Measurements from ENCODE around the gene IFNAR1.

IFNAR1 gene

DNA sequence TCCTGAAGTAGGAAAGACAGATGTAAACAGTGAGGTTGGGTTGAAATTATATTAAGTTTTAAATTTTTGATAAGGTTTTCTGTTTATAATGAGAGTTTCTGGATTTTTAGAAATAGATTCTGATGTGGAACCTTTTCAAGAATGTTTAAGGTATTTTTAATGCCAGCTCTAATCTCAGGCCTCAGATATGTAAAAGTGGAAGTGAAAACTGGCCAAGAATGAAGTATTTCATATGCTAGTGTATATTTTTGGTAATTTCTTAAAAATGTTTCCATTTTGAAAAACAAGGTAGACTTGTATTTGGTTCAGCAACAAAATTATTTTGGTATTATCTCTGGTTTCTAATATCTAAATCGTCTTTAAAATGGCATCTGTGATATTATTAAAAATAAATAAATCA lies 14.4 kb downstream of the IFNAR1 start:
- Histone ChIP-seq H3K4me1 (ENCODE audit: control insufficient read depth, insufficient read depth, low read length, poor library complexity, severe bottlenecking) (no peaks in the 10 kb centered on the region), H3K27ac (ENCODE audit: insufficient read depth, low read length, poor library complexity, severe bottlenecking) (no peak overlapping the region), H3K36me3 (ENCODE audit: control insufficient read depth, insufficient read depth, low read length) (peaks cover 31% of the 10 kb centered on the region), H3K27me3 (replicated peaks; ENCODE audit: control insufficient read depth, insufficient read depth, low read length, poor library complexity, severe bottlenecking) (no peaks in the 10 kb centered on the region), H3K4me3 (ENCODE audit: insufficient read depth, low read depth, low read length, poor library complexity, severe bottlenecking) (no peak overlapping the region), H3K9me3 (ENCODE audit: control insufficient read depth, low read length) (no peaks in the 10 kb centered on the region)
- DNase-seq: no peak

GRCh38 chr21:33339918-33340317 lies 15.1 kb downstream of the IFNAR1 start:
- Histone ChIP-seq H3K4me3 (ENCODE audit: insufficient read depth, low read depth, low read length, poor library complexity, severe bottlenecking) (no peak overlapping the region), H3K9me3 (ENCODE audit: control insufficient read depth, low read length) (no peaks in the 10 kb centered on the region), H3K27ac (ENCODE audit: insufficient read depth, low read length, poor library complexity, severe bottlenecking) (no peak overlapping the region), H3K4me1 (ENCODE audit: control insufficient read depth, insufficient read depth, low read length, poor library complexity, severe bottlenecking) (no peaks in the 10 kb centered on the region), H3K36me3 (ENCODE audit: control insufficient read depth, insufficient read depth, low read length) (peaks cover 32% of the 10 kb centered on the region), H3K27me3 (replicated peaks; ENCODE audit: control insufficient read depth, insufficient read depth, low read length, poor library complexity, severe bottlenecking) (no peaks in the 10 kb centered on the region)
- DNase-seq: no peak

- no peak for DNase-seq
- H3K4me3 ChIP-seq (ENCODE audit: insufficient read depth, low read depth, low read length, poor library complexity, severe bottlenecking): no peak overlapping the region
- H3K4me1 ChIP-seq (ENCODE audit: control insufficient read depth, insufficient read depth, low read length, poor library complexity, severe bottlenecking): no peaks in the 10 kb centered on the region
- H3K36me3 ChIP-seq (ENCODE audit: control insufficient read depth, insufficient read depth, low read length): peaks cover 42% of the 10 kb centered on the region
- H3K27me3 ChIP-seq (replicated peaks; ENCODE audit: control insufficient read depth, insufficient read depth, low read length, poor library complexity, severe bottlenecking): no peaks in the 10 kb centered on the region
- no peak overlapping the region for H3K27ac ChIP-seq (ENCODE audit: insufficient read depth, low read length, poor library complexity, severe bottlenecking)
- H3K9me3 ChIP-seq (ENCODE audit: control insufficient read depth, low read length): no peaks in the 10 kb centered on the region
Observed at GRCh38 chr21:33345751-33346238, 21.0 kb downstream of the IFNAR1 start.

- peaks cover 30% of the 10 kb centered on the region for H3K36me3 ChIP-seq (ENCODE audit: control insufficient read depth, insufficient read depth, low read length)
- H3K9me3 ChIP-seq (ENCODE audit: control insufficient read depth, low read length): no peaks in the 10 kb centered on the region
- H3K27me3 ChIP-seq (replicated peaks; ENCODE audit: control insufficient read depth, insufficient read depth, low read length, poor library complexity, severe bottlenecking): no peaks in the 10 kb centered on the region
- H3K27ac ChIP-seq (ENCODE audit: insufficient read depth, low read length, poor library complexity, severe bottlenecking): no peak overlapping the region
- no peak for DNase-seq
- H3K4me3 ChIP-seq (ENCODE audit: insufficient read depth, low read depth, low read length, poor library complexity, severe bottlenecking): no peak overlapping the region
- no peaks in the 10 kb centered on the region for H3K4me1 ChIP-seq (ENCODE audit: control insufficient read depth, insufficient read depth, low read length, poor library complexity, severe bottlenecking)
Observed at GRCh38 chr21:33348706-33349105, 23.9 kb downstream of the IFNAR1 start.

DNA sequence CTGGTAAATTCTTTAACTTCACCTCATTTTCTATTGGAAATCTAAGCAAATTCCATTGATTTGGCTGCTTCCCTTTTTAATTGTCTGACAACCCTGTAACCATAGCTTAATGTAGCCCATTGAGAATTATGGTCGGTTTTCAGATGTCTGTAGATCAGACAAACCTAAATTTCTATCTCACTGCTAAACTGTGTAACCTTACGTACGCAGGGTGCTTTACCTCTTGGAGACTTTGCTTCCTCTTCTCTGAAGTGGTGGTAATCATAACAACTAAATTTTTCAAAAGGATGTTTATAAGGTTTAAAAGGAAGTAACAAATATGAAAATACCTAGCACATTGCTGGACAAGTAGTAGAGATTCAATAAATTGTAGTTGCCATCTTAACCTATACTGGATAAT lies 25.9 kb downstream of the IFNAR1 start:
- H3K27ac ChIP-seq (ENCODE audit: insufficient read depth, low read length, poor library complexity, severe bottlenecking): no peak overlapping the region
- no peaks in the 10 kb centered on the region for H3K4me1 ChIP-seq (ENCODE audit: control insufficient read depth, insufficient read depth, low read length, poor library complexity, severe bottlenecking)
- no peaks in the 10 kb centered on the region for H3K27me3 ChIP-seq (replicated peaks; ENCODE audit: control insufficient read depth, insufficient read depth, low read length, poor library complexity, severe bottlenecking)
- no peak overlapping the region for H3K4me3 ChIP-seq (ENCODE audit: insufficient read depth, low read depth, low read length, poor library complexity, severe bottlenecking)
- H3K9me3 ChIP-seq (ENCODE audit: control insufficient read depth, low read length): no peaks in the 10 kb centered on the region
- DNase-seq: no peak
- peaks cover 28% of the 10 kb centered on the region for H3K36me3 ChIP-seq (ENCODE audit: control insufficient read depth, insufficient read depth, low read length)

- no peak for DNase-seq
- Histone ChIP-seq H3K9me3 (ENCODE audit: control insufficient read depth, low read length) (no peaks in the 10 kb centered on the region), H3K4me1 (ENCODE audit: control insufficient read depth, insufficient read depth, low read length, poor library complexity, severe bottlenecking) (no peaks in the 10 kb centered on the region), H3K27me3 (replicated peaks; ENCODE audit: control insufficient read depth, insufficient read depth, low read length, poor library complexity, severe bottlenecking) (no peaks in the 10 kb centered on the region), H3K4me3 (ENCODE audit: insufficient read depth, low read depth, low read length, poor library complexity, severe bottlenecking) (no peak overlapping the region), H3K27ac (ENCODE audit: insufficient read depth, low read length, poor library complexity, severe bottlenecking) (no peak overlapping the region), H3K36me3 (ENCODE audit: control insufficient read depth, insufficient read depth, low read length) (peaks cover 30% of the 10 kb centered on the region)
Observed at GRCh38 chr21:33355355-33355754, 30.6 kb downstream of the IFNAR1 start.

GRCh38 chr21:33355996-33356395 lies 31.2 kb downstream of the IFNAR1 start:
- H3K4me3 ChIP-seq (ENCODE audit: insufficient read depth, low read depth, low read length, poor library complexity, severe bottlenecking): no peak overlapping the region
- H3K36me3 ChIP-seq (ENCODE audit: control insufficient read depth, insufficient read depth, low read length): peaks cover 30% of the 10 kb centered on the region
- DNase-seq: no peak
- H3K27me3 ChIP-seq (replicated peaks; ENCODE audit: control insufficient read depth, insufficient read depth, low read length, poor library complexity, severe bottlenecking): no peaks in the 10 kb centered on the region
- no peak overlapping the region for H3K27ac ChIP-seq (ENCODE audit: insufficient read depth, low read length, poor library complexity, severe bottlenecking)
- peaks cover 1% of the 10 kb centered on the region for H3K4me1 ChIP-seq (ENCODE audit: control insufficient read depth, insufficient read depth, low read length, poor library complexity, severe bottlenecking)
- no peaks in the 10 kb centered on the region for H3K9me3 ChIP-seq (ENCODE audit: control insufficient read depth, low read length)

GRCh38 chr21:33357177-33357576 lies 32.4 kb downstream of the IFNAR1 start:
- Histone ChIP-seq H3K4me3 (ENCODE audit: insufficient read depth, low read depth, low read length, poor library complexity, severe bottlenecking) (no peak overlapping the region), H3K27ac (ENCODE audit: insufficient read depth, low read length, poor library complexity, severe bottlenecking) (no peak overlapping the region), H3K36me3 (ENCODE audit: control insufficient read depth, insufficient read depth, low read length) (peaks cover 26% of the 10 kb centered on the region), H3K27me3 (replicated peaks; ENCODE audit: control insufficient read depth, insufficient read depth, low read length, poor library complexity, severe bottlenecking) (no peaks in the 10 kb centered on the region), H3K4me1 (ENCODE audit: control insufficient read depth, insufficient read depth, low read length, poor library complexity, severe bottlenecking) (peaks cover 3% of the 10 kb centered on the region), H3K9me3 (ENCODE audit: control insufficient read depth, low read length) (no peaks in the 10 kb centered on the region)
- no peak for DNase-seq

DNA sequence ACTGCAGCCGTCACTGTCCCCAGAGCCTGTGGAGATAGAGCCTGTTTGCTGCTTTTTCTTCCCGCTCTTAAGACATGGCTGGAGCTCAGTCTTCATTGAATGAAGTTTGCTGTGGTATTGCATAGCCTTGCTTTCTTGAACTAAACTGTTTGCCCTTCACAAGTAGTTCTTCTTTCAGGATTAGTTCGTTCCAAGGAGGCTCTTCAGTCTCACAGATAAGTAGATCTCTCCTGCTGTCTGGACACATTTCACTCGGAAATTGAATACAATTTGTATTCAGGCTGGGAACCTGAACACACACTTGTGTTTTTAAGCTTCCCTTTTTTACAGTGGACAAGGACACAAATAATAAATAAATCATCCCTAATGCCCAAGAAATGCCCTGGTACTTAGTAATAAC lies 34.7 kb downstream of the IFNAR1 start:
- H3K27ac ChIP-seq (ENCODE audit: insufficient read depth, low read length, poor library complexity, severe bottlenecking): no peak overlapping the region
- no peak overlapping the region for H3K4me3 ChIP-seq (ENCODE audit: insufficient read depth, low read depth, low read length, poor library complexity, severe bottlenecking)
- H3K36me3 ChIP-seq (ENCODE audit: control insufficient read depth, insufficient read depth, low read length): peaks cover 21% of the 10 kb centered on the region
- no peaks in the 10 kb centered on the region for H3K9me3 ChIP-seq (ENCODE audit: control insufficient read depth, low read length)
- no peak for DNase-seq
- H3K27me3 ChIP-seq (replicated peaks; ENCODE audit: control insufficient read depth, insufficient read depth, low read length, poor library complexity, severe bottlenecking): no peaks in the 10 kb centered on the region
- H3K4me1 ChIP-seq (ENCODE audit: control insufficient read depth, insufficient read depth, low read length, poor library complexity, severe bottlenecking): peaks cover 3% of the 10 kb centered on the region

GRCh38 chr21:33360281-33360680 lies 35.5 kb downstream of the IFNAR1 start:
- no peaks in the 10 kb centered on the region for H3K27me3 ChIP-seq (replicated peaks; ENCODE audit: control insufficient read depth, insufficient read depth, low read length, poor library complexity, severe bottlenecking)
- no peak for DNase-seq
- no peak overlapping the region for H3K4me3 ChIP-seq (ENCODE audit: insufficient read depth, low read depth, low read length, poor library complexity, severe bottlenecking)
- no peaks in the 10 kb centered on the region for H3K9me3 ChIP-seq (ENCODE audit: control insufficient read depth, low read length)
- peaks cover 15% of the 10 kb centered on the region for H3K36me3 ChIP-seq (ENCODE audit: control insufficient read depth, insufficient read depth, low read length)
- H3K4me1 ChIP-seq (ENCODE audit: control insufficient read depth, insufficient read depth, low read length, poor library complexity, severe bottlenecking): peaks cover 3% of the 10 kb centered on the region
- H3K27ac ChIP-seq (ENCODE audit: insufficient read depth, low read length, poor library complexity, severe bottlenecking): no peak overlapping the region

Data from effector memory CD4-positive, alpha-beta T cell (primary cell).